Ramos (cell line): ENCODE data around the gene RAD18.

Source experiments
- in situ Hi-C: fragments of 300-500 bp; cut with MboI; formaldehyde crosslinking; loops from one replicate; pipeline ENCODE4 v1.14.3; 2022; ENCODE audit warnings: low sequenced_read_pairs; ENCODE audit not compliant: unreplicated experiment

The RAD18 gene

DNA sequence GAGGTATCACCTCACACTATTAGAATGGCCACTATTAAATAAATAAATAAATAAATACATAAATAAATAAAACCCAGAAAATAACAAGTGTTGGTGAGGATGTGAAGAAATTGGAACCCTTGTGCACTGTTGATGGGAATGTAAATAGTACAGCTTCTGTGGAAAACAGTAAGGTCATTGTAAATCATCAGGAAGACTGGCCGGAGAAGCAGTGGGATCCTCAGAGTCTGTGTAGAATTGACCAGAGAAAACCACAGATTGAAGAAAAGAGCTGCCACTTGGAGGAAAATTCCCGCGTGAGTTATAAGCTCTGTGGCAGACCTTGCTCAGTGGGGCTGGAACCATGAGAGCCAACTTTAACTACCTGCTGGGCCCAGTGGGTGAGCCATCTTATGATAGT, 92.0 kb downstream of the RAD18 start:
- in situ Hi-C loops: no loop called here

DNA sequence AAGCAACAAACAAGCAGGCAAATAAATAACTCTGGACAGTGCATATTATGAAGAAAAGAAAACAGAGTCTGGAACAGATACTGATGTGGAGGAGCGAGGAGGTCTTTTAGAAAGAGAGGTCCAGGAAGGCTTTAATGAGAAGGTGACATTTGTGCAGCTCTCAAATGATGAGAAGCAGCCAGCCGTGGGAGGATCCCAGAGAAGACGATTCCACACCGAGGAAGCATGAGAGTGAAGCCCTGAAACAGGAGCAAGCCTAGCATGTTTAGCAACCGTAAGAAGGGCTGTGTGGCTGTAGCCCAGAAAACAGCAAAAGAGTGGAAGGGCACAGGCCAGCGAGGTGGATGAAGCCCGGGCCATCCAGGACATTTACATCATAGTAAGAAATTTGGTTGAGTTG, 93.1 kb downstream of the RAD18 start:
- in situ Hi-C loops: no loop called here

DNA sequence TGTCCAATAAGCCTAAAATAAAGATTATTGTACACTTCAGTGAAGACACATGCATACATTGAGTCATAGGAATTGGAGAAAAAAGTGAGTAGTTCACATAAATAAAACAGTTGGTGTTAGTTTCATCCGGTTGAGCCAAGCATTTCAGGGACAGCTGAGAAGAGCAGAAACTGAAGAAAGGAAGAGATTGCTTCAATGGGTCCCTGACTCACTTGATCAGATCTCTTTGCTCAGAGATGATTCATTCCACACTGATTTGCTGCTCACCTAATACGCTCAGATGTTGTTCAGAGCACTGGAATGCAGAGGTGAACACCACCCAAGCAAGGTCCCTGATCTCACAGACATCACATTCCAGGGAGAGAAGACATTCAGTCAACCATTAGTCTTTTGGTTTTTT, 93.7 kb downstream of the RAD18 start:
- in situ Hi-C loops: no loop called here

DNA sequence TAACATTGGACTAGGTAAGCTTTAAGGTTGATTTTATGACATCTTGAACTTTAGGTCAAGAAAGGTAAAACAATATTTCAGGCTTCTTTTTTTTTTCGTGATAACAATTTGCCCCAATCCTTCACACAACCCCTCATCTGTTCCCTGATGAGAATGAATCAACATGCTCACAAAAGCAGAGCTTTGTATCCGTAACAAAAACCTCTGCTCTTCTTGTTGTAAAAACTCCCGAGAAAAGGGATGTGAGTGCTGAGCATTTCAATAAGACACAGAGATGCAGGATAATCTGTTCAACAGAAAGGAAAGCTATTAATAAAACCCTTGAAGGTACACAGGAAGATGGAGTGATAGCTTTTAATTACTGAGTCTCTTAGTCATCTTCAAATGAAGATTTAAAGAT, 94.3 kb downstream of the RAD18 start:
- in situ Hi-C loops: no loop called here

DNA sequence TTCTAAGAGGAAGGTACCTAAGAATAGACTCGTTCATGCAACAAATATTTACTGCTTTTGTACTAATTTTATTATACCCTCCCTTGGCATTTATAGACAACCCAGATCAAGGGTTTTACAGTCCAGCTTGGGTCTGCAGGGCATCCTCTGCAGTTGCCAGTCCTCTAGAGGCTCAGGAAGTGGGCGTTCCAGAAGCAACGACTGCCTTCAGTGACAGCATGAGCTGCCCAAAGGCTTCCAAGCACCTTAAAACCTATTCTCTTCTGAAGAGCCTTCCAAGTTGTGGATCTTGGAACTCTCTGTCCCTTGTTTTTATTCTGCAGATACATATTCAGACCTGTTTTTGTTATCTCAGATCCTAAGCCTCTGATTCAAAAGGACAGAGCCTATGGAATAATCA, 95.6 kb downstream of the RAD18 start:
- in situ Hi-C loops: no loop called here

DNA sequence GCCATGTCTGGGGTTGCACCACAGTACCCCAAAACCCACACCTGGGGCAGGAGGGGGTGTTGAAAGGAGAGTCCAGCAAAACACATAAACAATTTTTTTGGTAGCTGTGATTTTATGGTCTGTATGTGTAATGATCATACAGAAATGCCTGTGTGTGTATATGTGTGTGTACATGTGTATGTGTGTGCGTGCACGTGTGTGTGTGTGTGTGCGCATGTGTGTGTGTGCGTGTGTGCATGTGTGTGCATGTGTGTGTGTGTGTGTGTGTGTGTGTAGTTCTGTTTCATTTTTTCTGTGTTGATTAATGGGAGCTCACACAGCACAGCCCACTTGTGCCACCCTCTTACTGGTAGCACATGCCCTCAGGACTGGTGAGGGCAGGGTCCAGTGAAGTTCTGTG, 97.6 kb downstream of the RAD18 start:
- in situ Hi-C loops: no loop called here

DNA sequence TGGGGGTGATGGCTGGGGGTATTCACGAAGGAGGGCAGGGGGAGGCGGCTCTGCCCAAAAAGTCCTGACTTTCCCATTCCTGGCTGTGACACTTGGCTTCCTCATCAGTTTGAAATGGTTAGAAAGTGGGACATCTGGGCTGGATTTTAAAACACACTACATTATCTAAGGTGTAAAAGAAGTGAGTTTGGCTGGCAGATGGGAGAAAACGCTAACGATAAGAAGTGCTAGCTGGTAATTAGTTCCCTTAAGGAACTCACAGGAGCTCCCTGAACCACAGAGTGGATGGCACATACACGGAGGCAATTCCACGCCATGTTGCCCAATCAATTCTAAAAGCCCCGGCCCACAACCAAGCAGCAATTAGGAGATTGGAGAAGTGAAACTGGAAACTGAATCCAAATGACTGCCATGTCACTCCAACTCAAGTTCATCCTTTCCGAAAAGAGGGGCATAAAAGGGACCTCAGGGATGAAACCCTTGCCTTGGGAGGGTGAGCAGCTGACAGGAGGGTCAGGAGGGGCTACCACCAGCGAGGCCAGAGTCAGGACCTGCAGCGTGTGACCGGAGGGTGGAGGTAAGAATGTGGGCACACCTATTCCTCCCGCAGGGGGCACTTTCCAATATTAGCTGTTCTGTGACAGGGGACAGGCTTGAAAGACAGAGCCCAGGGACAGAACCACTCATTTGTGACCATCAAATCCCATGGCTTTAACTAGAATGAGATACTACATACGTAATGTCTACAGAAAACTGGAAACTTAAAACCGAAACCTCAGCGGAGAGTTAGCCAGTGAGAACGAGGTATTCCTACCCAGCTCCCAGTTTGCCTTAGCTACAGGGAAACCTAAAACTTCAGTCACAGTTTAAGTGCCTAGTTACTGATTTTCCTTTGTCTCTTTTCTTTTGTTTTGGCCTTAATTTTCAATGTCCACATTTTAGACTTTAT, 98.6 kb downstream of the RAD18 start:
- in situ Hi-C loops: no loop called here

DNA sequence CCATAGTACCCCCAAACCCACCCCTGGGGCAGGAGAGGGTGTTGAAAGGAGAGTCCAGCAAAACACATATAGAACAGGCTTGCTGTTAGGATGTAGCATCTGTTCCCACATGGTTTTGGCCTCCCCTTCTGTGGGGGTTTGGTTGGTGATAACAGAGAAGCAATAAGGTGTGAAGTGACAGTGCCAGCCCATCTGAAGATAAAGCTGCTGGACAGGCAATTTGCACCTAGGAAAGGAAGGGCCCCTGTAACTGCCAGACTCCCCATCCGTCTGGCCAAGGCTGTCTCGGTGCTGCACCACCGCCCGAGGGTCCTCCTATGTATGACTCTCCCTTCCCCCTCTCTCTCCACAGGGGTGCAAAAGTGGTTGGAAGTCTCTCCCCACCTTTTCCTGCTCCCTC, 99.4 kb downstream of the RAD18 start:
- in situ Hi-C loops: no loop called here

DNA sequence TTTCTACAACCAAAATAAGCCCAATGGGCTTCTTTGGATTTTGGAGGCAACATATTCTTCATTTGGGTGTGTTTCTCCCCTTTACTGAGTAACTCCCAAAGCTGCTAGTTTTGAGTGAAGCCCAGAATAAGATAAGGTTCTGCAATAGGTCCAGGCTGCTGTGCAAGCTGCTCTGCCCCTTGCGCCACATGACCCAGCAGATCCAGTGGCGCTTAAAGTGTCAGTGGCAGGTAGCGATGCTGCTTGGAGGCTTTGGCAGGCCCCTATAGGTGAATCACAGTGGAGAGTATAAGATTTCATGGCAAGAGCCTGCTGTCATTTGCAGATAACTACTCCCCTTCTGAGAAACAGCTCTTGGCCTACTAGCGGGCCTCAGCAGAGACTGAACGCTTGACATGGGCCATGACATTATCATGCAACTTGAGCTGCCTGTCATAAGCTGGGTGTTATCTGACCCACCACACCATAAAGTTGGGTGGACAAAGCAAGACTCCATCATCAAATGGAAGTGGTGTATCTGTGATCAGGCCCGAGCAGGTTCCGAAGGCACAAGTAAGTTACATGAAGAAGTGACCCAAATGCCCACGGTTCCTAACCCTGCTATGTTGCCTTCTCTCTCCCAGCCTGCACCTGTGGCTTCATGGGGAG, 105.4 kb downstream of the RAD18 start:
- in situ Hi-C loops: no loop called here

DNA sequence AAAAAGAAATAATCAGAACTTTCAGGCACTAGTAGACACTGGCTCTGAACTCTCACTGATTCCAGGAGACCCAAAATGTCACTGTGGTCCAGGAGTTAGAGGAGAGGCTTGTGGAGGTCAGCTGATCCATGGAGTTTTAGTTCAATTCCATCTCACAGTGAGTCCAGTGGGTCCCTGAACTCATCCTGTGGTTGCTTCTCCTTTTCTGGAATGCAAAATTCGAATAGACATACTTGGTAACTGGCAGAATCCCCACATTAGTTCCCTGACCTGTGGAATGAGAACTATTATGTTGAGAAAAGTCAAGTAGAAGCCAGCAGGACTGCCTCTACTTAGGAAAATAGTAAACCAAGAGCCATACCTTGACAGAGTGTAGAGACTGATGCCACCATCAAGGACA, 106.6 kb downstream of the RAD18 start:
- in situ Hi-C loops: no loop called here

DNA sequence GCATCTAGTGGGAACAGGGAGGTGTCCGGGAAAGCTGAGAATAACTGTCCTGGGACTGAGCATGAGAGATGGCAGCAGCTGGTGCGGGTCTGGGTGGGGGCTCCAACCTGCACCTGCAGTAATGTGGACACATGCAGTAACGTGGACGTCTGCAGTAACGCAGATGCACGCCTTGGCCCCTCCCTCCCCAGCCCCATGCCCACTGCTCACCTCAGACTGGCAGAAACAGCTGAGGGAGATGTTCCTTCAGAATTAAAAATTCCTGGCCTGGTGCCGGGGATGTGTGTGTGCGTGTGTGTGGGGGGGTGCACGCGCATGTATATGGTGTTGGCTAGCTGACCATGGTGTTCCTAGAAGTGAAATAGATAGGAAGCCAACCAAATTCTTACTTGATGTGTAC, 107.2 kb downstream of the RAD18 start:
- in situ Hi-C loops: no loop called here

DNA sequence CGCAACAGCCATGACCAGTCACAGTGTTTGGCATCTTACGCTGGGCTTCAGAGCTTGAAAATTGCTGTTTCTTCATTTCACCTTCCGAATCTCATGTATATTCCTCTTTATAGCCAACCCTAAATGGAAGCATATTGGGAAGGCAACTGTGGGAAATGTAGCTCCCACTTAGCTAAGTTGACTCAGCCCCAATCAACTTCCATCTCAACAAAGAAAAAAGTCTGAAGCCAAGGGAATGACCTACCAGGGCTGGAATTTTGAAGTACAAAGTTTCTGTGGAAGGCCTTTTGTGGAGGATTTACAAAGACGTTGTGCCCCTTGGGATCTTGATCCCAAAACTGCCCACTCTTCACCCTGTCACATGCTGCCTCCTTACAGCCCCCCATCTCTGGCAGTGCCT, 108.6 kb downstream of the RAD18 start:
- in situ Hi-C loops: no loop called here

DNA sequence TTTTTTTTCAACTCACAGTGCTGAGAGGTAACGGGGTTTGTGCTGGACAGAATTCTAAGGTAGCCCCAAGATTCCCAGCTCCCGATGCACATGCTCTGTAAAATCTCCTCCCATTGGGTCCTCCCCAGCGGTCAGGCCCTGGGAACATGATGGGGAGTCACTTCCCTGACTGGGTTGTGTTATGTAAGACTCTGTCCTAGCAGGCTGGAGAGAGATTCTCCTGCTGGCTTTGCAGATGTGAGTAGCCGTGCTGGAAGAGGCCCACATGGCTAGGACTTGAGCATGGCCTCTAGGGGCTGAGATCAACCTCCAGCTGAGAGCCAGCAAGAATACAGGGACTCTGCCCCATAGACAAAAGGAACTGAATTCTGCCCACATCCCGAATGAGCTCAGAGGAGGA, 110.2 kb downstream of the RAD18 start:
- in situ Hi-C loops: no loop called here

DNA sequence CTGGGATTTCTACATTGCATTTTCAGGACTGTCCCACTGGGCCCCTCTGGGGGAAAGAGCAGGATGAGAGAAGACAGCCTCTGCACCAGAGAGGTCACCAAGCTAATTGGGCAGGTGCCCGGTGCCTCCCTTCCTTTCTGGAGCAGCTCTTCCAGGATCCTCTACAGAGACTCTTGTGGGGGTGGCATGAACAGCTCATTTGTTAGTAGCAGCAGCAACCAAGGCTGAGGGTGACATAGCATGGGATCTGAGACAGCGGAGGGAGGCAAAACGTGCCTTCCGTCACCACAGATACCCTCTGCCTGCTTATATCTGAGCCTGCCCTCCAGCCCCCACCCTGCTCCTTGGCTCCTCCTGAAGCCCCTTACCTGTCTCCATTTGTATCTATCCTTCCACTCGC, 110.8 kb downstream of the RAD18 start:
- in situ Hi-C loops: no loop called here

DNA sequence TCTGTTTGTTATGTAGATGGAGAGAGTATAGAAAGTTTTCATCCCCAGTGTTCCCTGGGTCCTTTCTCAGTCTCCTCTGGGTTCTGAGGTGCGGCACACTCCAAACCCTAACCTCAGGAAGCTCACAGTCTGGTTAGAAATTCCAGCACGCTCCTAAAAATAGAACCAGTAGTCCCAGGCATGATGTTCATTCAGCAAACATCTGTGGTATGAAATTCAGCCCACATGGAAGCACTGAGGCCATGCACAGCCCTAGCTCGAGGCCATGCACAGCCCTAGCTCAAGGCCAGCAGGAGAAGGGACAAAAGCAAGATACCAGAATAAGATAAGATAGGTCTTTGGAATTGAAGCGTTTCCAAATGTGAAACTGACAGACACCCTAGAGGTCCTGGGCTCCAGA, 111.6 kb downstream of the RAD18 start:
- in situ Hi-C loops: no loop called here

DNA sequence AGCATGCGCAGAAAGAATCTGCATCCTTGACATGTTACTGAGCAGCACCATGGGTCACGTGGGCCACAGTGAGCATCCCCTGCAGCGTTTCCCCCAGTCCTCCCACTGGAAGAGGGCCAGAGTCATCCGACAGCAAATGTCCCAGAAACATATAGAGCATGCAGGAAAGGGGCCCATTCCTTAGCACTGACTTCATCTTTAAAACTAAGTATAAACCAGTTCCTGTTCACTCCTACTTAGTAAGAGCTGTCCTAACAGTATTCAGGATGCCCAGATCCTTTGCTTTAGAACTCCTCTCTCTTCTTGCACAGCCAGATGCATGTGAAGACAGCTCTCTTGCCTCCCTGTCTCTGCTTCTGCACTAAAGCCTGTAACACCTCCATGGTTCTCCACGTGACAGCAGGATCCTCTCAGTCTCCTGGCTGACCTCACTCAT, 114.6 kb downstream of the RAD18 start:
- in situ Hi-C loops: no loop called here

DNA sequence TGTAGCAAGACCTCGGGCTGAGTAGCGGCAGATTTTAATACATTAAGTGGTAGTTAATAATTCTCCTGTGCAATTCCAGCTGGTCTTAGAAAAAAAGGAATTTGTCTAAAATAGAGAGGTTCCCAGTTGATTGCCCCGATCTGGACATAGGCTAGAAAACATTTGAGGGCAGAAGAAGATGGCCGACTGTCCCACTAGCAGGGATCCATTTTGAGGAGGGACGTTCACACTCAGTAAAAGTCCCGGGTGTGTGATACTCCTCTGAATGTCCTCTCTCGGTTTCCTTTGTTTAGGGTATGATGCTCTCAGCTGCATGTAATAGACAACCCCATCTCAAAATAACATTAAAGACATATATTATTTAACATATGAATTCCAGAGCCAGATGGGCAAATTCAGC, 116.0 kb downstream of the RAD18 start:
- in situ Hi-C loops: no loop called here

DNA sequence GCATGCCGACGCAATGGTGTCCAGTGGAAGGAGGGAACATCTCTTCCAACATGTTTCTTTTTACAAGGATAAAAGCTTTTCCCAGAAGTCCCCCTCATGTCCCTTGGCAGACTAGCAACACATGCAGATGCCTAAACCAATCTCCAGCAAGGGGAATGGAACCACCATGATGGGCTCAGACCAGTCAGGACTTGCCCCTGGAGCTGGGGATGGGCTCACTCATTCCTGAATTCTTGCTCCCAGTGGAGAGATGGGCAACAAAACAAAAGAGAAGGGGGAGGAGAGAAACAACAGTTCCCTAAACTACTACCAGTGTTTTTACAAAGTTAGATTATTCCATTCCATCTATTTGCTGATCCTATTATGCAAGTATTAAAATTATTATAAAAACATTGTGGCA, 117.1 kb downstream of the RAD18 start:
- in situ Hi-C loops: no loop called here

DNA sequence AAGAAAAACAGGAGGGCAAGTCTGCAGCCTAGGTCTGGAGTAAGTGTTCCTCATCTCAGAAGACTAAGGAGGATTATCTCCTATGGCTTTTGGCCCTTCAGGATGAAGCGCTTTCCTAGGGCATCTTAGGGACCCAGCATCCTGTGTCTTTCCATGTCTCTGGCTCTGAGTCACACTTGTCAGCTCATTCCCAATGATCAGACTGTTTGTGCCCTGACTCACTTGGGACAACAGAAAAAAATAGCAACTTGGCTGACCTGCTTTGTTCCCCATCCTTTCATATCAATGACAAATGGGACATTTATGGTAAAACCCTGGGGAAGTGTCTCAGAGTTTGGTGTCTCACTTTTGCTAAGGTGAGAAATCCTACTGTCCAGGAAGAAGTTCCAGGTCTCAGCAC, 117.6 kb downstream of the RAD18 start:
- in situ Hi-C loops: no loop called here

DNA sequence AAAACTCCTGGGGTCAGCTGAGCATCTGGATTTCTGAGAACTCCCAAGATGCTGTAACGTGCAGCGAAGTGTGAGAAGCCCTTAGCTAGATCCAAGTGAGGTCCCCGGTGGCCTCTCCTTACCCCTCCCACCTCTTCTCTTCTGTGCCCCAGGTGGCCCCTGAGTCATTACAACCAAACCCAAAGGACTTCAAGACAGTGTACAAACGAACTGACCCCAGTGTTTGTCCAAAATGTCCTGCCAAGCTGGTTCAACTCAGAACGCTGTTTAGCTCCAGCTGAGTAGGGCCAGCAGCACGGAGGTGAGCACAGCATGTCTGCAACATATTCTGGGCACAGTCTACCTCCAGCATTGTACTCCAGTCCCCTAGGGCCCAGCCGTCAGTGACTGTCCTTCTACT, 119.9 kb downstream of the RAD18 start:
- in situ Hi-C loops: no loop called here

DNA sequence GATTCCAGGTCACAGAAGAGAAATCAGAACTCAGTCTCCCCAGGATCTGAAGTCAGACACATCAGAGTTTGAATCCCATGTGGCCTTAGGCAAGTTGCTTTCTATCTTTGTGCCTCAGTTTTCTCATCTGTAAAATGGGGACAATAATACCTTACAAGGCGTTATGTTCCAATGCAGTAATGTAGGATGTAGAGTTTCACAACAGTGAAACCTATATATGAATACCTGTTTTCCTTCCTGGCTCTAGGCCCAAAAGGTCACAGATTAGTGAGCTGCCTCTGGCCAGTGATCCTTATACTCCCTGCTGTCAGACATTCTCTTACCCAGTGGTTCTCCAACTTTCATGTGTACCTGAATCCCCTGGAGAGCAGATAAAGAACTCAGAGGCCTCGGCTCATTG, 121.0 kb downstream of the RAD18 start:
- in situ Hi-C loops: no loop called here

DNA sequence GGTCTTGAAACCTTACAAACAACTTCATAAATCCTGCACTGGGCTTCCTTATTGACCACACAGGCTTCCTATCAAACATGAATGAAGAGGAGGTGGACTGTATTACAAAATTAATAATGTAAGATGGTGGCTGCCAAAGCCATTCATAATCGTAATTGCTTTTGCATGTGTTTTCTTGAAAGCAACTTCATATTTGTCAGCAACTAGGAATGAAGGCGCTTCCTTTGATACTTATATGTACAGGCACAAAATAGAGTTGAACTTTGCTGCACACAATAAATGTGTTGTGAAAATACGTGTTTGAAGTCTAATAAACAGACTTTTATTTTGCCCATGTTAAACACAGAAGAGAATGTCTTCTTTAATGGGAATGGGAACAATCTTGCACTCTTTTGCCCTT, 121.8 kb downstream of the RAD18 start:
- in situ Hi-C loops: no loop called here
